ENCODE measurements around the gene SMARCA5. TPM values are rescaled to one million over a fixed set of nuclear protein-coding genes. Genes with fewer than 3 reads are reported as not detected.

SMARCA5 gene
- total RNA-seq, 6 experiments from 2014 or later: 38.6 to 44.6 (median 40.5) TPM

- Mint-ChIP-seq H3K27me3 (ENCODE audit: insufficient read depth) (no peaks in the 10 kb centered on the region; the same call in none of the 2 replicates), H3K36me3 (ENCODE audit: low read depth) (no peaks in the 10 kb centered on the region), H3K27ac (no peak overlapping the region), H3K4me1 (ENCODE audit: low read depth) (no peaks in the 10 kb centered on the region), H3K4me3 (no peak overlapping the region), H3K9me3 (peaks cover 4% of the 10 kb centered on the region; the same call in 1 of the 2 replicates)
- no peak for DNase-seq
- TF ChIP-seq CTCF (IDR thresholded peaks at IDR 0.05): no peak
These were observed 85.3 kb downstream of the SMARCA5 start for GRCh38 chr4:143598816-143599215.

- Mint-ChIP-seq H3K9me3 (no peaks in the 10 kb centered on the region), H3K4me1 (ENCODE audit: low read depth) (no peaks in the 10 kb centered on the region), H3K27ac (no peak overlapping the region), H3K4me3 (no peak overlapping the region), H3K27me3 (ENCODE audit: insufficient read depth) (no peaks in the 10 kb centered on the region; the same call in none of the 2 replicates), H3K36me3 (ENCODE audit: low read depth) (no peaks in the 10 kb centered on the region)
- DNase-seq: no peak
- TF ChIP-seq CTCF (IDR thresholded peaks at IDR 0.05): no peak
These were observed 86.3 kb downstream of the SMARCA5 start for GRCh38 chr4:143599827-143600226.

- no peak for DNase-seq
- H3K4me1 Mint-ChIP-seq (ENCODE audit: low read depth): no peaks in the 10 kb centered on the region
- no peak overlapping the region for H3K4me3 Mint-ChIP-seq
- no peaks in the 10 kb centered on the region; the same call in none of the 2 replicates for H3K27me3 Mint-ChIP-seq (ENCODE audit: insufficient read depth)
- H3K36me3 Mint-ChIP-seq (ENCODE audit: low read depth): no peaks in the 10 kb centered on the region
- TF ChIP-seq CTCF (IDR thresholded peaks at IDR 0.05): no peak
- no peak overlapping the region for H3K27ac Mint-ChIP-seq
- no peaks in the 10 kb centered on the region for H3K9me3 Mint-ChIP-seq
These were observed 93.0 kb downstream of the SMARCA5 start for GRCh38 chr4:143606480-143606879.

Other genes starting within 250 kb of the SMARCA5 start
- gene GAB1, start 176.8 kb upstream of the SMARCA5 start, total RNA-seq (2021; fragmentation: NEBNext Ultra II Directional; extraction: Animal tissue kit (Norgen Biotek cat#: 25700)): 1 to 10 TPM; 6.6 to 8.9 (median 6.9) TPM
- gene FREM3, start 187.0 kb downstream of the SMARCA5 start, total RNA-seq (2021; fragmentation: NEBNext Ultra II Directional; extraction: Animal tissue kit (Norgen Biotek cat#: 25700)): not detected

All from HFFc6 (cell line).